Measurements from ENCODE around the gene CDH4.

Gene CDH4

GRCh38 chr20:61529354-61529753 lies 277.3 kb downstream of the CDH4 start:
- no peak for TF ChIP-seq CTCF (conservative IDR thresholded peaks at IDR 0.05)
- TF ChIP-seq ZFX (IDR thresholded peaks at IDR 0.05) = no peak
- H3K27ac ChIP-seq = no peak overlapping the region

DNA sequence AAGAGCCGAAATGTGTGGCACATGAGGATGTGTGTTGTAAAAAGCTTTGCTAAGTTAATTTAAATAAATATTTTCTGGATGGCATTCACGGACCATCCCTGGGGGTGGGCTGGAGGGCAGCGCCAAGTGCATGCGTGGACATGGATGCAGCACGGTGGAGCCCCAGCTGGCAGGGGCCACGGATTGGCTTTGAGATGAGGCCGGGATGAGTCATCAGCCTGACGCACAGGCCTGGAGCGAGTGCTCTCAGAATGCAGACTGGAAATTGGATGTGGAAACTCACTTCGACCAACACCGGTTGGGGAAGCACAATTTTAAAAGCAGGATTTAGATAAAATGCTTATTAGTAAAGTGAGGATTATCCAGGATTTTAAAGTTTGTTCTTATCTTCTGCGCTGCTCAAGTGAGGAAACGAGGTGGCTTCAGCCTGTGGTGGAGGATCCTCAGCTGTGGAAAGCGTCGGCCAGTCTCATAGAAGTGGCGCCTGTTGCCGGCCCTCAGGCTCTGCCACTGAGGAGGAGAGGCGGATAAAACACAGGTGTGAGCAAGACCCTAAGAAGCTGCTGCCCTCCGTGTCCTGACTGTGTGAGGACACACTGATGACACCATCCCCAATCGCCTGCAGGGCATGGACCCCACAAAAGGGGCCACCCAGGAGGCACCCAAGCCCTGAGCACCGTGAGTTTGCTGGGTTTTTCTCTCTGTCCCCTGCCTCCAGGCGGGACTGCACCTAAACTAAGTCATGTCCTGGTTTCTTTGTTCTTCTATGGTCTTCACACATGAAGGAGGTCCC lies 279.7 kb downstream of the CDH4 start:
- TF ChIP-seq ZFX (IDR thresholded peaks at IDR 0.05) = no peak
- no peak for TF ChIP-seq CTCF (conservative IDR thresholded peaks at IDR 0.05)
- no peak overlapping the region for H3K27ac ChIP-seq

GRCh38 chr20:61532736-61533135 lies 280.7 kb downstream of the CDH4 start:
- H3K27ac ChIP-seq = no peak overlapping the region
- no peak for TF ChIP-seq ZFX (IDR thresholded peaks at IDR 0.05)
- TF ChIP-seq CTCF (conservative IDR thresholded peaks at IDR 0.05) = no peak

DNA sequence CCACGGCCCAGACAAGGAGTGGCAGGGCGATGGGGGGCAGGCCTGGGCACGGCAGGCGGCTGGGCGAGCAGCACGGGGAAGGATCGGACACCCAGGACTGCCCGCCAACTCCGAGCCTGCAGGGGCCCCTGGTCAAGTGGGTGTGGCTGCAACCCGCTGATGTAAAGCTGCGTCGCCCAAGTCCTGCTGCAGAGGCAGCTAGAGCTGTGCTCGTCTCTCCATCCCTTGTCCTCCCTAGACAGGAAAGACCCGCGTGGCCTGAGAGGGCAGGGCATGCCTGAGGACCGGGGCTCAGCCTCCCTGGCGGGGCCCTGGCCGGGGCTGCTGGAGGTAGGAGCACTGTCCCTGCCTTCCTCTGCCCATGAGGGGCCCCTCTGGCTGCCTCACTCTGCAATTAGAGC lies 281.2 kb downstream of the CDH4 start:
- H3K27ac ChIP-seq = no peak overlapping the region
- TF ChIP-seq ZFX (IDR thresholded peaks at IDR 0.05) (no peak), CTCF (conservative IDR thresholded peaks at IDR 0.05) (no peak)

DNA sequence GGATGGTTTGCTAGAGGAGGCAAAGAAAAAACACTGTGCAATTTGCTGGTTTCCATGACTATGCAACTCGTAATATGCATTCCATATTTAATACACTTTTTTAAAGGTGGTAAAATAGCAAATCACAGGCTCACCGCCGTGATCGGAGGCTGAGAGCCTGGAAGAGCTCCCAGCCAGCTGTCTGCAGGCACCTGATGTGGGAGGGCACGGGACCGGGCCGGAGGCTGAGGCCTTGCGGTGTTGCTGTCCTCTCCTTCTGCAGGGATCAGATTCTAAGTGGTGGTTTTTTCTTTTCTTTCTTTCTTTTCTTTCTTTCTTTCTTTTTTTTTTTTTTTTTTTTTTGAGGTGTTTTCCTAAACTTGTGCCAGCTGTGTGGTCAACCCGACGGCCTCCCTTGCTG lies 282.3 kb downstream of the CDH4 start:
- no peak overlapping the region for H3K27ac ChIP-seq
- TF ChIP-seq ZFX (IDR thresholded peaks at IDR 0.05) = no peak
- TF ChIP-seq CTCF (conservative IDR thresholded peaks at IDR 0.05) = no peak

DNA sequence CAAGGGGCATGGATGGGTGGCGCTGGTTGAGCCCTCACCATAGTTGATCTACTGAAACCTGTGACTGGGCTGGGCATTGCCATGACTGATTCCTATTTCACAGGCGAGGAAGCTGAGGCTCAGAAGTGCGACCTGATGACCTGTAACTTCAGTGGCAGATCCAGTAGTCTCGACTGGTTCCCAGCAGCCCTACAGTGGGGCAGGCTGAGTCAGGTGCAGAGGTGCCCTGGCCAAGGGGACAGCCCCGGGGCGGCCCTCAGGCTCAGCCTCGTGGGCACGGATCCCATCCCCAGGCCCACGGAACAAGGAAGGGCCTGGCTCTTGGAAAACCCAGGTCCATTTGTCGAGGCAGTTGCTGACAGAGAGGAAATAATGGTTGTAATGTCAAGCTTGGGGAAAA lies 283.0 kb downstream of the CDH4 start:
- no peak overlapping the region for H3K27ac ChIP-seq
- TF ChIP-seq CTCF (conservative IDR thresholded peaks at IDR 0.05) = no peak
- TF ChIP-seq ZFX (IDR thresholded peaks at IDR 0.05) = no peak

DNA sequence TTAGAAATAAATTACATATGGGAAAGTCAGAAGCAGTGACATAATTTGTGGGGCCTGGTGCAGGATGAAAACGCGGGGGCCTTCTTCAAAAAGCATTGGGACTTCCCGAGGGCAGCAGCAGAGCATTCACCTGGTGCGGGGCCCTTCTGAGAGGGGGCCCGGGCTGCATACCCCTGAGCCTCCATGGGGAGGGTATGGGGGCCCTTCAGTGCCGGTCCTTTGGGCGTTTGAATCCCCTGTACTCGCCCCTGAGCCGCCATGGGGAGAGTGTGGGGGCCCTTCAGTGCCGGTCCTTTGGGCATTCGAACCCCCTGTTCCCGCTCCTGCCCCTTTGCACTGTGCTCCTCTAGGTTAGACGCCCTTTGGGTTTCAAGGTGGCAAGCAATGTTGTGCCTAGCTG lies 283.5 kb downstream of the CDH4 start:
- no peak overlapping the region for H3K27ac ChIP-seq
- TF ChIP-seq CTCF (conservative IDR thresholded peaks at IDR 0.05) (no peak), ZFX (IDR thresholded peaks at IDR 0.05) (no peak)

Data from C4-2B (cell line).